GM12891 (cell line): ENCODE measurements around the gene PTDSS2.

Source experiments
- PAX5 ChIP-seq: IDR thresholded peaks from 2 replicates; pipeline ENCODE4 v1.6.1; 2011; ENCODE audit warnings: low read length, moderate library complexity, mild to moderate bottlenecking; ENCODE audit not compliant: insufficient read depth, severe bottlenecking
- POLR2A ChIP-seq: IDR thresholded peaks from 2 replicates; pipeline ENCODE4 v1.6.1; 2011; ENCODE audit warnings: low read depth, low read length, control low read depth
- POLR2AphosphoS5 ChIP-seq: IDR thresholded peaks from 2 replicates; pipeline ENCODE4 v1.6.1; 2011; ENCODE audit warnings: low read depth, low read length, control low read depth
- POU2F2 ChIP-seq: IDR thresholded peaks from 2 replicates; pipeline ENCODE4 v1.6.1; 2011; ENCODE audit warnings: low read depth, mild to moderate bottlenecking, control low read depth, low read length, moderate library complexity
- TAF1 ChIP-seq: IDR thresholded peaks from 2 replicates; pipeline ENCODE4 v1.6.1; 2011; ENCODE audit warnings: low read depth, low read length, control low read depth

- TF ChIP-seq POLR2A (no peak), POLR2AphosphoS5 (no peak), TAF1 (no peak), POU2F2 (no peak), PAX5 (no peak)
Observed at GRCh38 chr11:468036-468435, 18.0 kb downstream of the PTDSS2 start.
